HG02798 (cell line): ENCODE results near the gene PHACTR1.

Experiments used
- ATAC-seq: cut with Tn5 transposase; IDR thresholded peaks from one replicate; pipeline ENCODE4 v1.9.1; 2021; ENCODE audit warnings: mild to moderate bottlenecking; ENCODE audit not compliant: unreplicated experiment, poor library complexity

Gene PHACTR1

DNA sequence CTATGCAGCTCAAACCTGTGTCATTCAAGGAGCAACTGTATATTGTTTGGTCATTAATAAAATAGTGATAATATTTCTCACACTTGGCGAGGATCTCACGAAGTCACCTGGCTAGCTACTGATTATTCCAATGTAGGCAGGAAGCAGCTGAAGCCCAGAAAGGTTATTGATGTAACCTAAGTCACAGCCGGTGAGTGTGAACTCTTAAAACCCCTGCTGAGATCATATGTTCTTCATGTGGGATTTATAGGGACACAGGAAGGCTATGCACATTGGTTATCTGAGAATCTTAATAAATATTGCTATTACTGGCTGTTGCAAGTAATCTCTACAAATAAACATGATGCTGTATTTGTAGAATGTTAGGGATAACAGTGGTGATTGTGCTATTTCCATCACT, 450.3 kb downstream of the PHACTR1 start:
- ATAC-seq = no peak

DNA sequence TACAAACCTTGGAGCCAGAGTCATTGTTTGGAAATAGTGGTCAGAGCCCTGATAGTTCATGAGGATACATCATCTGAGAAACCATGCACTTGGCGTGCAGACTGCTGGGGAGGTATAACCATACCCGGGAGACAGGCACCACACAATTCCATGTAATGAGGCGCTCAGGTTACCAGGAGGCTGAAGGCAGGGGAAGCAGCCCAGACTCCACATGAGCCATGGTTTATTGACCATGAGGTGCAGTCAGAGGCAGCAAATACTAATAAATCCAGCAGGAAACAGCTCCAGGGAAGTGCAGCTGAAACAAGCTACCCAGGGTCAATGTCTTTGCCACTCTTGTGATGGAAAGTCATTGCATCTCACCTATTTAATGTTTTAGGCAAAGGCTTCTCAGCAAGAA, 455.7 kb downstream of the PHACTR1 start:
- ATAC-seq = no peak

DNA sequence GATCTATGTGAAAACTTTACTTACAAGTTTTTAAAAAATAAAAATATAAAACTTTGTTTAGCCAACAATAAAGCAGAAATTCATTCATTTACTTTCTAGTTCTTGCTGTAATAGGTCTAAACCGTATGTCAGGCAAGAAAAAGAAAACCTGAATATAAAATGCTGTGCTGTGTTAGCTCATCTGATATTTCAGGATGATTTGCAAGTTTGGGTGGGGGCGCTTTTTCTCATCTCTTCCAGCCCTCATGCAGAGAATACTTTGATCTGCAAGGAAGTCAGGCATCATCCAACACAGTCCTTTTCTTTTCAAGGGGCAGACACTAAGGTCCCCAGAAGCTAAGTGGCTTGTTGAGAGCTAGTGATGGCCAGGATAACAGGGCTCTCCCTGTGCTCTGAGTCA, 458.5 kb downstream of the PHACTR1 start:
- no peak for ATAC-seq

DNA sequence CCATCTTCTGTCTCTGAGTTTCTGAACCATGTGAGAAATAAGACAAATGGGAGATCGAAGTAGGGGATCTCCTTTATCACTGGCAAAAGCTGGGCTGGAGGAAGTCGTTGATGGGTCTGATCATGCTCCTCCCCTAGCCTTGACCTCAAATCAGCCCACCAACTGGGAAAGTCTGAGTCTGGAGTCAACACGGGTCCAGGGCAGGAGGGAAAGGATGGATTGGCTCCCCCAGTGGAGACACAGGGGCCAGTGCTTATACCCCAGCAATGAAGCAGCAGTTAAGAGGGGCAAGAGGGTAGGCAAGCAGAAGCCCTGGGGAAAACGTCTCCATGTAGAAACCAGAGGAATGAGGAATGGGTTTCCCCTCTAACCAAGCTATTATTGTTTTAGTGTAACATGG, 459.2 kb downstream of the PHACTR1 start:
- ATAC-seq = no peak

DNA sequence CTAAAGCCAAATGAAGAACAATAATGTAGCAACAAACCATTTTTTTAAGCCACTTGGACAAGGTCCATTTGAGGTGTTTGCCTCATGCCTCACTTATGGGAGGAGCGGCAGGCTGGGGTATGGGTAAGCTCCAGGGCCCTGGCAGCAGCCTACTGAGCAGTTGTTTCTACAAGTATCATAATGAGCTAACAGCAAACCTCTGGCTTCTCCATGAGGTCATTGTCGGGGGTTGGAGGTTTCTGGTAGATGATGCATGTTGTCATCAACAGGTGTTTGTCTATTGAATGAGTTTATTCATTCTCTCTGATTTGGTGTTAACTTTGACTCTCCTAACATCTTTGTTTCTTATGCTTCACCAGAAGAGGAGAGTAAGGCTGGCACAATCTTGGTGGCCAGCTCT, 461.1 kb downstream of the PHACTR1 start:
- ATAC-seq = no peak

DNA sequence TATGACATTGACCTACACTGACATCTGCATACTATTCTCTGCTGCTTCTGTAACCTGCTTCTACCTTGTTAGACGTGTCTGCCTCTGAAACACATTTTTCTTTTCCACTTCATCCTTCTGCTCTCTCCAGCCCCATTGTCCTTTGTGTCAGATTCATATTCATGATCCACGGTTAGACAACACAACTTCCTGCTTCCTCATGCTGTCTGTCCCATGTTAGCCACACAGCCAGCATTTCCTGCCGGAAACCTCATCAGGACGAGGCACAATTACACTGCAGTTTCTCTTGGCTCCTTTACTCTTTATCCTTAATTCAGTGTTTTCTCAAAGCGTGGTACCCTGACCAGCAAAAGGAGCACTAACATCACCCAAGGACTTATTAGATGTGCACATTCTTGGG, 461.5 kb downstream of the PHACTR1 start:
- ATAC-seq = no peak

DNA sequence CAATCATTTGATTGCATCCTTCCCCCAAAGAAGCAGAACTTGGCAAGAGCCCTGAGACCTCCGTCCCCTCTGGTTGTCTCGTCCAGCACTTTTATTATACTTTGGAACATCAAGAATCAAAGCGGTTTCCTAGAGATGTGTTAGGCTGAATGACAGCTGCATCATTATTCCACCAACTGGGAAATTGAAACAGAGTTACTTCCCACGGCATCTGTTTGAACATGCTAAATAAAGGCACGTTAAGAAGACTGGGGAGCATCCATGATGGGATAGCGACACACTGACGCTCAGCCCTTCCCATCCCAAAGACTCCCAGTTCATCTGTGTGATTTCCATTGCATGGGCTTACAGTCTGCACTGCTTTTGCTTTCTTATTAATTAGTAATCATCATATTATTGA, 464.0 kb downstream of the PHACTR1 start:
- no peak for ATAC-seq

DNA sequence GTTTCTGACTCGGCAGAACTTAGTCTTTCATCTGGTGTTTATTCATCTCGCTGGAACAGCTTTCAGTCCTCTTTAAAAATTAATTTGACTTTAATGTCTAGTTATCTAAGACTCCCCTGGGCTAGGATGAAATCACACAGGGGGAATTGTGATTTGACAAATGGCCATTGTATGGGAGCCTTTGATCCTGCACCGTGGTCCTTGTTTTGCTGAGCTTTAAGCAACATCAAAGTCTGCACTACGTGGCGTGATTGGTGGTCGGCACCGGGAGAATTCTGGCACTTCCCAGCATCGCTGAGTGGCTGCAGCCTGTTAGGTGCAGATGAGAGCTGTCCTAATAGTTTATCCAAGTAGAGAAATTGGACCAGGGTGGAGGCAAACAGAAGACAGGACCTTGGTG, 464.8 kb downstream of the PHACTR1 start:
- no peak for ATAC-seq

DNA sequence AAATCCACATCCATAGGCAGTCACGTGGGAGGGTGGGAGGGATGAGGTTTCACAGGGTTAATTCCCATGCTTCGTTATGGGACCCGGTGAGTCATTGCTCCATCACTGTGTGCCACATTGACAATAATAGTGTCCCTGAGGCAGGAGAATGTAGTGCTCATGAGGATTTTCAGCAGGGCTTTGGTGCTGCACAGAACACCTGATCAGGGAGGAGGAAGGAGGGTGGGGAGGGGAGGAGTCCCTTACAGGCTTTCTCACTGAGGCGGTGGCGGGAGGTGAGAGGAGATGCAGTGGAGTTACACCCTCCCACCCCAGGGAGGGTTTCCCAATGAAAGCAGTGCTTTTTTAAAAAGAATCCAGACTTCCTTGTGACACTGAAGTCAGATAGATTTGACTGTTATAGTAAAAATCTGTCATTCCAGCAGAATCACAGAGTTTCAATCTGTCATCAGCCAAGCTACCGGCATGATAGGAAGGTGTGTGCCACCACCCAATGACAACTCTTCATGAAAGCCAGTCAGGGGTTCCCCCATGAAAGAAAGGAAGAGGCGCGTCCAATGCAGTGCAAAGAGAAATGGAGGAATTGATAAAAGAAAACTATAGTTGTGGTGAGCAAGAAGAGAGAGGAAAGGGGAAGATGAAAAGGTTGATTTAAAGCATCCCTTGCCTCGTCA, 467.0 kb downstream of the PHACTR1 start:
- ATAC-seq = no peak

DNA sequence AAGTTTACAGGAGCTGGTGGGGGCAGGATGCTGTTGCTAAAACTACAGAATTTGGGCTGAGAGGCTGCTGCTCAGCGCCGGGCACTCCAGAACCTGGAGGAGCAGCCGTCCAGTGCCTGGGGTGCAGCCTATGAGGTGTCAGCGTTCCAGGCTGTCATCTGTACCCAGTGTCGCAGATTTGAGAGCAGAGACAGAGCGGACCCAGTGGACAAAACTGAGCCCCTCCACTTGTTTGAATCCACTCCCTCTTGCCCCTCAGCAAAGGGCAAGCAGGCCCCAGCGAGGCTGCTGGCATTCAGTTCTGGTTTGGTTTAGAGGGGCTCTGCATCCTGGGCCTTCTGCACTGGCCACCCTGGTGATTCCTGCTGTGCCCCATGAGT, 467.5 kb downstream of the PHACTR1 start:
- ATAC-seq = no peak

DNA sequence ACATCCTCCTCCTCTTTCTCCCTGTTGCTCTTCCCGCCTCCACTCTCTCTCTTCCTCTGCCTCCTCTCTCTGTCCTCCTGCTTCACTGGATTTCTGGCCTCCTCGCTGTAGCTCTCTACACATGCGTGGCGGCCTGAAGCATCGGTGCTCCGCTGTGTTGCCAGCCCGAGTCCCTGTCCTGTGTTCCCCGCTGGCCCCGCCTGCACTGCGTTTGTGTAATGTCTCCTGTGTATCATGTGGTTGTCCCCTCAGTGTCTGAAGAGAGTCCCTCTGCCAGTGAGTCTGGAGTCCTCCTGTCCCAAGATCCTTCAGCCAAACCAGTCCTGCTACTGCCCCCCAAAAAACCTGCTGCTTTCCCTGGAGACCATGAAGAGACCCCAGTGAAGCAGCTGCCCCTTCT, 468.0 kb downstream of the PHACTR1 start:
- ATAC-seq = no peak

DNA sequence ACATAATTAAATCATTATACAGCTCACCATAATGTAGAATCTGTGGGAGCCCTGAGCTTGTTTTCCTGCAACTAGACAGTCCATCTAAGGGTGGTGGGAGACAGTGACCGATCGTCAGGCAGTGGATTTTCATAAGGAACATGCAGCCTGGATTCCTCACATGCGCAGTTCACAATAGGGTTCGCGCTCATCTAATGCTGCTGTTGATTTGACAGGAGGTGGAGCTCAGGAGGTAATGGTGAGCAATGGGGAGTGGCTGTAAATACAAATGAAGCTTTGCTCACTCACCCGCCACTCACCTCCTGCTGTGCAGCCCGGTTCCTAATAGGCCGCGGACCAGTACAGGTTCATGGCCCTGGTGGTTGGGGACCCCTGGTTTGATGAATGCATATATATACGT, 470.3 kb downstream of the PHACTR1 start:
- ATAC-seq = no peak

DNA sequence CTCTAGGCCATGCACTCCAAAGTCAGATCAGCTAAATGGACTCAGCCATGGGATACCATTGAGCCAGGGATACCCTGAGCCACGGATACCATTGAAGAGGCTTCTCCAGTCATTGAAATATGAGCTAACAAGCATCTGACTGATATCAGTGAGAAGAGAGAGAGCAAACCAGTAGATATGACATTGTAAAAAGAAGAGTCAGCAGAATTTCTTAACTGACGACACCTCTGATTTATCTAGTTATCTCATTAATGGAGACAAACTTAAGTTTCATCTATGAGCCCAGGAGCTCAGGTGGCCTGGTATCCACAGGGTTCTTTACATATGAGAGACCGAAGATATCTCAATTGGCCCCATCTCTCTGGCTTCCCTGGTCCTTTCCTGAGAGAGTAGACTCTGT, 471.1 kb downstream of the PHACTR1 start:
- no peak for ATAC-seq

DNA sequence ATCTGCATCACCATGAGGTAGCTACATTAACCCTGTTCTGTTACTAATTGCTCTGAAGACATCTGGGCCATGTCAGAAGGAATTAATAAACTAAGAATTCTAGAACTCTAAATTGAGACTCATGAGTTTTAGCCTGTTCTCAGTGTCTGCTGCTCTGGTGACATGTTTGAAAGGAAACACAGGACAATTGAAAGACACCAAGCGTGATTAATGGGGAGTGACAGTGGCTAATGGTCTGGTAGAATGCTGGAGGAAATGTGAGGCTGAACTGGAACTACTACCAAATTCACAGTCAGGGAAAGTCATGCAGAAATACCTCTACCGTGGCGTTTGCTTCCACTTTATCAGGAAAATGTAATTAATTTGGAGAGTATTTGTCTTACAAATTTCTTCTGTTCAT, 471.7 kb downstream of the PHACTR1 start:
- ATAC-seq = no peak

DNA sequence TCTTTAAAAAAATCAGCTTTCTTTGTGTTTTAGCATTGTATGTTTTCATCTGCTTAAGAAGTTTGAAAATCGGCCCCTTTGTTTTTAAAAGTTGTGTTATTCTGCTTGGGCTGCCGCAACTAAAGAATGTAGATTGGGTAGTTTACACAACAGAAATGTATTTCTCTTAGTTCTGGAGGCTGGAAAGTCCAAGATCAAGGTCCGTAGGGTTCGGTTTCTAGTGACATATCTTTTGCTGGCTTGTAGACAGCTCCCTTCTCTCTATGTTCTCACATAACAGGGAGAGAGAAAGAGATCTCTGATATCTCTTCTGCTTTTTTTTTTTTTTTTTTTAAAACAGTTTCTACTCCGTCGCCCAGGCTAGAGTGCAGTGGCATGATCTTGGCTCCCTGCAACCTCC, 473.1 kb downstream of the PHACTR1 start:
- no peak for ATAC-seq

DNA sequence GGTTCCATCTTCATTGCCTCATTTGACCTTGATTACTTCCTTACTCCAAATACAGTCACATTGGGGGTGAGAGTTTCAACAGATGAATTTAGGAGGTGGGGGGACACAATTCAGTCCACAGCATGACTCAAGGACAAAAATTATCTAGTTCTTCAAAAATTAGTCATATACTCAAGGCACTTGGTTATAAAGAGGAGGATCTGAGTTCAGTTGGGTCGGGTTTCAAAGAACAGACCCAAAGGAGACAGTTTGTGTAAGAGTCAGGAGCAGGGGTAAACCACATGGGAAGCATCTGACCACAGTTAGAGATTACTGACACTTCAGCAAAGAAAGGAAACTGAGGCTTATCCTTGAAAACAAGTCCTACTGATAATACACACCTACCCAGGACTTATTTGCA, 473.8 kb downstream of the PHACTR1 start:
- no peak for ATAC-seq

DNA sequence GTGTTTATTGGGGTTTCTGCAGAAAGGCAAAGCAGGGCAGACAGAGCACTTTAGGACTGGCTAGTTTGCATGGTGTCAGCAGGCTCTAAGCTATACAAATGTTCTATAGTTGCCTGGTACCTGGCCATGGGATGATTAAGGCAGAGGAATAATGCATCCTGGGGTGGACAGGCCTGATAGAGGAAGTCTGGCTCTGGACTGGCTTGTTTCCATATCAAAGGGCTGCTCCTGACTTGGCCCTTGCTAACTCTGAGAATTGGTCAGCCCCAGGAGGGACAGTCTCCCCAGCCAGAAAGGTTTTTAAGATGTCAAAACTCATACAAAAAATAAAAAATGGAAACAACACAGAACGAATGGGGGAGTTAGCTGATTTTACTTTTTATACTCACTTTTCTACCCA, 474.9 kb downstream of the PHACTR1 start:
- no peak for ATAC-seq

DNA sequence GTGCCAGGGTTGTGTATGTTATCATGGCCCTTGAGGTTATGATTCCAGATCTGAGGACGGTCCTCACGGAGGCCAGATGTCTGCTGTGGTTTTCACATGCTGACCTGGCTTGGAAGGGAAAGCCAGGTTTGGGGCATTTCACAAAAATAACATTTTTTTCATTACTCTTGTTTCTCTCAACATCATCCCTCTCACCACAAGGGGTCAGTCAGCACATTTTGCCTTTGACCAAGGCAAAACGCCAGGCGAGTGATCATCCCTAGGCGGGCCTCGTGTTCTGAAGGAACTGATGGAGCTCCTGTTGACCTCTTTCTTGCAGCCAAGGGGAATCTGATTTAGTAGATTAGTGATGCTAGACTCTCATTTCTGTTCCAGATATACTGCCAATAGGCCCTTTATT, 478.3 kb downstream of the PHACTR1 start:
- no peak for ATAC-seq

DNA sequence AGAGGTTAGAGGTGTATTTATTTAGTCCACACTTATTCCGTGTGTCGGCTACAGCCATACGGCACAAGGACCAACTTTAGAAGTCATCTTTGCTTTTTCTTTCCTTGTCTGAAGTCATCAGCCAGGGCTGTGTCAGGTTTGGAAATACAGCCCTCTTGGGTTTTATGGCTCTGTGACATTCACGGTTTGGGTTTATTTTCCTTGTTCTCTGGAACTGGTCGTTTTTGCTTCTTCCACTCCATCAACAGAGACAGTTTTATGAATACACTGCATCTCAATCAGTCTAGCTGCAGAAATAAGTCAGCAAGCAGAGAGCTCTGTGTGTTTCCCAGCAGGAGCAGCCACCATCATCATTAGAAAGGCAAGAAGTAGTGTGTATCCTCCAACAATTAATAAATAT, 479.2 kb downstream of the PHACTR1 start:
- no peak for ATAC-seq

DNA sequence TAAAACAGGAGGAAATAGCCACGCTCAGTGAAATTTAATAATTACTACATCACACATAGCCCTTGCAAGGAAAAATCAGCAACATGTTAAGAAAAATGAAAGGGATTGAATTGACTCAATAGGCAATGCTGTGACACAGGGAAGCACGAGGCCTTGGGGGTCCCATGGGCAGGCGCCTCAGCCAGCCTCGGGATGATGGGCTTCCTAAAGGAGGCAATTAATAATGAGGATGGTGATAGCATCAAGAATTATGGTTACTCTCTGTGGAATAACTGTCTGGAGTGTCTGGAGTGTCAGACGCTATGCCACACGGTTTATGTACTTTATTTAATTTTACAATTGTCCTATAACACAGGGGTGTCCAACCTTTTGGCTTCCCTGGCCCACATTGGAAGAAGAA, 481.6 kb downstream of the PHACTR1 start:
- no peak for ATAC-seq

DNA sequence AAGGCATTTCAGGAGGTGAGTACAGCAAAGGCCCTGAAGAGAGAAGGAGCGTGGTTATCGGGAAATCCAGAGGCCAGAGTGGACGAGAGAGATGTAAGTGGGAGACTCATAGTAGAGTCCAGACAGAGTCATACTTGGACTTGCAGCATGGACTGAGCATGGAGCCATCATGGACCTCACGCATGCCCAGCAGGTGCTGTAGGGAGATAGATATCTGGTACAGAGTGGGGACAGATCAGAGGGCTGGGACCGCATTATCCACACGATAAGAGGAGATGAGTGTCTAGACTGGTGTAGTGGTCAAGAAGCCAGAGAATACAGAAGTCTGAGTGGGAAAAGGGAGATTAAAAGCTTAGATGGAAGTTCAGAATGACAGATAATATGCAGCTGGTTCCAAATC, 484.8 kb downstream of the PHACTR1 start:
- ATAC-seq = no peak

DNA sequence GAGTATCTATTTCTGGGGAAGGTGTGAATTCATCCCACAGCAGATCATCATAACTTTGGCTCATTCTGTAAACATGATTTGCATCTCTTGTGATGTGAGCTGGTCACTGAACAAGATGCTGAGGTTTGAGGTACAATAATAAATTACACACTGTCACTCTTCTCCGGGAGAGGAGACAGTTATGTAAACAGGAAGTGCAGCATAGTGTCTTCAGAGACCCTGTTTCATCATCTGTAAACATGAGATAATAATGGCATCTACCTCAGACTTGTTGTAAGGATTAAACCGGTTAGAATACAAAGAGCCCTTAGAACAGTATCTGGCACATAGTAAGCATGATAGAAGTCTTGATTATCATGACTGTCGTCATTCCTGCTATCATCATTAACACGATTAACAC, 486.6 kb downstream of the PHACTR1 start:
- no peak for ATAC-seq

DNA sequence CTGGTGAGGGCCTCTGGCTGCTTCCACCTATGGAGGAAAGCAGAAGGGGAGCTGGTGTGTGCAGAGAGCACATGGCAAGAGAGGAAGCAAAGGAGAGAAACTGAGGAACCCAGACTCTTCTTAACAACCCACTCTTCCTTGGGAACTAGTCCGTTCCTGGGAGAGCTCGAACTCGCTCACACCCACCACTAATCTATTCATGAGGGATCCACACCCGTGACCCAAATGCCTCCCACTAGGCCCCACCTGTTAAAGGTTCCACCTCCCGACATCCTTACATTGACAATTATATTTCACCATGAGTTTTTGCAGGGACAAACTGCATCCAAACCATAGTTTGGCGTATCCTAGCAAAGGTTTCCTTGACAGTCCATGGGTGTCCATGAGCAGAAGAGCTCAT, 488.5 kb downstream of the PHACTR1 start:
- no peak for ATAC-seq
